CD14-positive monocyte (primary cell): ENCODE data around the gene FLCN. TPM values are rescaled to one million over a fixed set of nuclear protein-coding genes. Genes with fewer than 3 reads are reported as not detected.
A peak's percentile ranks its signal among the peaks of the same experiment; 100 is the strongest.

ENCODE experiments used
- DNase-seq, 3 donors: peaks; one replicate each; pipeline ENCODE4 v3.0.0-alpha.2; 2011 to 2022
- H2AFZ ChIP-seq: 2 replicates; pipeline ENCODE4 v1.6.0; 2012; ENCODE audit warnings: mild to moderate bottlenecking, low read depth, low read length, inconsistent platforms; ENCODE audit not compliant: insufficient read depth, poor library complexity, severe bottlenecking
- H3K27ac ChIP-seq, 2 donors: 1 replicate in 1 of 2; 2 replicates in 1 of 2; pipeline ENCODE4 v1.5.1; 2012 to 2013; ENCODE audit warnings: low read length in 2 of 2, control low read depth in 1 of 2, inconsistent platforms in 1 of 2, low read depth in 1 of 2, mild to moderate bottlenecking in 1 of 2
- H3K27me3 ChIP-seq, 2 donors: one replicate each; pipeline versions ENCODE4 v1.6.0 to v1.6.1; 2011 to 2013; ENCODE audit warnings: low read length in 2 of 2; ENCODE audit not compliant: control insufficient read depth in 2 of 2, insufficient read depth in 2 of 2
- H3K36me3 ChIP-seq, 2 donors: replicated peaks in 1 of 2; 1 replicate in 1 of 2; 2 replicates in 1 of 2; pipeline versions ENCODE4 v1.5.1 to v1.6.1; 2012 to 2013; ENCODE audit warnings: low read length in 2 of 2, control low read depth in 1 of 2, inconsistent platforms in 1 of 2, mild to moderate bottlenecking in 1 of 2; ENCODE audit not compliant: insufficient read depth in 2 of 2, control insufficient read depth in 1 of 2
- H3K4me1 ChIP-seq, 2 donors: 1 replicate in 1 of 2; 2 replicates in 1 of 2; pipeline versions ENCODE4 v1.5.1 to v1.6.1; 2012 to 2013; ENCODE audit warnings: low read length in 2 of 2, control low read depth in 1 of 2, inconsistent platforms in 1 of 2, mild to moderate bottlenecking in 1 of 2, moderate library complexity in 1 of 2; ENCODE audit not compliant: insufficient read depth in 2 of 2, control insufficient read depth in 1 of 2
- H3K4me2 ChIP-seq: replicated peaks from 2 replicates; pipeline ENCODE3; 2012; ENCODE audit warnings: low read length, moderate library complexity, mild to moderate bottlenecking; ENCODE audit not compliant: poor library complexity, severe bottlenecking; ENCODE audit errors: extremely low read depth
- H3K4me3 ChIP-seq, 3 experiments: fragments of 200-600 bp in 1 of 3; sonication (generic) in 1 of 3; replicated peaks in 1 of 3; 1 replicate in 2 of 3; 2 replicates in 1 of 3; pipeline ENCODE4 v1.5.1; 2011 to 2013; ENCODE audit warnings: low read length in 3 of 3, mild to moderate bottlenecking in 3 of 3, control low read depth in 2 of 3, low read depth in 2 of 3, inconsistent platforms in 1 of 3, moderate library complexity in 1 of 3
- H3K79me2 ChIP-seq: 2 replicates; pipeline ENCODE4 v1.6.0; 2012; ENCODE audit warnings: mild to moderate bottlenecking, control low read depth, inconsistent platforms, low read length, moderate library complexity; ENCODE audit not compliant: insufficient read depth
- H3K9ac ChIP-seq: 2 replicates; pipeline ENCODE4 v1.6.0; 2017; ENCODE audit warnings: low read length, mild to moderate bottlenecking; ENCODE audit not compliant: insufficient read depth, poor library complexity, severe bottlenecking
- H3K9me3 ChIP-seq, 2 donors: replicated peaks in 1 of 2; 1 replicate in 1 of 2; 2 replicates in 1 of 2; pipeline versions ENCODE4 v1.5.1 to v1.6.1; 2012 to 2013; ENCODE audit warnings: low read length in 2 of 2, control low read depth in 1 of 2; ENCODE audit not compliant: control insufficient read depth in 1 of 2, insufficient read depth in 1 of 2
- H4K20me1 ChIP-seq: 2 replicates; pipeline ENCODE4 v1.6.0; 2012; ENCODE audit warnings: mild to moderate bottlenecking, low read length, control low read depth, moderate library complexity; ENCODE audit not compliant: insufficient read depth
- H3K27ac Mint-ChIP-seq, 7 donors: one replicate each; pipeline ENCODE4 v1.8.0; 2020; ENCODE audit warnings: mild to moderate bottlenecking in 7 of 7, mixed read lengths in 7 of 7, moderate library complexity in 6 of 7, inconsistent platforms in 2 of 7
- H3K27me3 Mint-ChIP-seq, 3 donors: one replicate each; pipeline ENCODE4 v1.8.0; 2021 to 2022; ENCODE audit warnings: low read depth in 3 of 3, mild to moderate bottlenecking in 3 of 3, mixed read lengths in 3 of 3, moderate library complexity in 3 of 3, inconsistent platforms in 1 of 3
- H3K36me3 Mint-ChIP-seq, 2 donors: one replicate each; pipeline ENCODE4 v1.8.0; 2020; ENCODE audit warnings: mixed read lengths in 2 of 2, inconsistent platforms in 1 of 2, mild to moderate bottlenecking in 1 of 2
- H3K4me1 Mint-ChIP-seq: one replicate; pipeline ENCODE4 v1.8.0; 2020; ENCODE audit warnings: mild to moderate bottlenecking, mixed read lengths
- H3K4me3 Mint-ChIP-seq, 2 donors: one replicate each; pipeline ENCODE4 v1.8.0; 2020; ENCODE audit warnings: mild to moderate bottlenecking in 2 of 2, mixed read lengths in 2 of 2, moderate library complexity in 1 of 2
- H3K9me3 Mint-ChIP-seq, 7 donors: one replicate each; pipeline ENCODE4 v1.8.0; 2020 to 2022; ENCODE audit warnings: mixed read lengths in 7 of 7, mild to moderate bottlenecking in 6 of 7, moderate library complexity in 6 of 7, inconsistent platforms in 2 of 7
- CTCF ChIP-seq: fragments of 200-600 bp; IDR thresholded peaks from one replicate; pipeline ENCODE4 v1.8.0; 2022; ENCODE audit warnings: antibody characterized with exemption, mild to moderate bottlenecking
- WGBS: methylation state at CpG from one replicate; pipeline ENCODE4 v1.1.5; 2013; ENCODE audit warnings: missing lambda C conversion rate; ENCODE audit not compliant: insufficient coverage; 5-methylcytosine and 5-hydroxymethylcytosine counted together
- intact Hi-C, 2 donors: fragments of 100-400 bp; cut with micrococcal nuclease; formaldehyde crosslinking; loops; one replicate each; pipeline versions ENCODE4 v1.15.0 to v1.15.1; 2023
- polyA plus RNA-seq, 3 donors: library from polyadenylated mRNA; depleted of rRNA in 1 of 3; unstranded in 2 of 3; stranded (reverse) in 1 of 3; fragments of 300-500 nt in 2 of 3; fragments of >200 nt in 1 of 3; fragmentation: Illumina TruSeq in 2 of 3; gene quantifications; 1 replicate in 2 of 3; 2 replicates in 1 of 3; pipeline ENCODE4 v1.2.3, GENCODE V29; 2012 to 2021

FLCN gene
- polyA plus RNA-seq, 3 donors = 5.8 to 46.9 (median 8.0) TPM

- no peaks in the 10 kb centered on the region for H3K27me3 ChIP-seq
- no peaks in the 10 kb centered on the region for H3K9me3 ChIP-seq
- H3K4me1 ChIP-seq = peaks cover 10 to 17% of the 10 kb centered on the region in 2 donors
- peaks cover 56 to 94% of the 10 kb centered on the region in 2 donors for H3K36me3 ChIP-seq
- WGBS = over 99% methylated on average over 14 of the region's 14 CpGs
- no peaks in the 10 kb centered on the region for H3K79me2 ChIP-seq
- intact Hi-C loops = no loop called here
- no peak overlapping the region for H2AFZ ChIP-seq
- no peaks in the 10 kb centered on the region for H4K20me1 ChIP-seq
- Mint-ChIP-seq H3K27me3 (peaks cover 0 to 4% (median 0%) of the 10 kb centered on the region in 3 donors), H3K27ac (peak overlapping the region in 2 of 7 donors; percentile 15 to 79), H3K36me3 (peaks cover 63 to 91% of the 10 kb centered on the region in 2 donors), H3K9me3 (no peaks in the 10 kb centered on the region), H3K4me3 (no peak overlapping the region), H3K4me1 (peaks cover 26% of the 10 kb centered on the region)
- H3K4me2 ChIP-seq = no peak overlapping the region
- H3K27ac ChIP-seq = no peak overlapping the region
- no peak overlapping the region for H3K4me3 ChIP-seq
- no peak overlapping the region for H3K9ac ChIP-seq
- DNase-seq = no peak
- no peak for TF ChIP-seq CTCF
Observed at GRCh38 chr17:17173921-17174320, 63.0 kb downstream of the FLCN start.

GRCh38 chr17:17172990-17173389, 64.0 kb downstream of the FLCN start:
- Mint-ChIP-seq H3K4me1 (peaks cover 26% of the 10 kb centered on the region), H3K27me3 (peaks cover 0 to 4% (median 0%) of the 10 kb centered on the region in 3 donors), H3K27ac (peak overlapping the region in 1 of 7 donors; percentile 58), H3K36me3 (peaks cover 64 to 91% of the 10 kb centered on the region in 2 donors), H3K9me3 (no peaks in the 10 kb centered on the region), H3K4me3 (no peak overlapping the region)
- intact Hi-C loops = no loop called here
- Histone ChIP-seq H3K4me2 (no peak overlapping the region), H3K27ac (no peak overlapping the region), H3K36me3 (peaks cover 47 to 94% of the 10 kb centered on the region in 2 donors), H3K9ac (no peak overlapping the region), H3K79me2 (no peaks in the 10 kb centered on the region), H3K4me3 (no peak overlapping the region), H4K20me1 (no peaks in the 10 kb centered on the region), H3K9me3 (no peaks in the 10 kb centered on the region), H3K27me3 (no peaks in the 10 kb centered on the region), H3K4me1 (peaks cover 10 to 17% of the 10 kb centered on the region in 2 donors), H2AFZ (no peak overlapping the region)
- no peak for TF ChIP-seq CTCF
- WGBS = 53% methylated on average over 9 of the region's 9 CpGs
- no peak for DNase-seq
